ENCODE results near the gene LGALSL. TPM values are rescaled to one million over a fixed set of nuclear protein-coding genes. Genes with fewer than 3 reads are reported as not detected.

The LGALSL gene
- total RNA-seq, 1 donor, result 3.6 TPM

GRCh38 chr2:64501946-64502345 is 48.0 kb downstream of the LGALSL start:
- no peaks in the 10 kb centered on the region for H3K36me3 ChIP-seq (ENCODE audit: insufficient read depth, low read length)
- no peak for TF ChIP-seq CTCF (IDR thresholded peaks at IDR 0.05; ENCODE audit: extremely low read depth, low read depth, low read length)

GRCh38 chr2:64502860-64503259 is 48.9 kb downstream of the LGALSL start:
- no peak overlapping the region for H3K27ac ChIP-seq (ENCODE audit: low read depth, low read length)
- H3K4me1 ChIP-seq (ENCODE audit: insufficient read depth, low read length), result no peaks in the 10 kb centered on the region
- H3K79me2 ChIP-seq (ENCODE audit: insufficient read depth, low read length), result no peaks in the 10 kb centered on the region
- no peak overlapping the region for H2AFZ ChIP-seq (ENCODE audit: low read length)
- H3K36me3 ChIP-seq (ENCODE audit: insufficient read depth, low read length), result no peaks in the 10 kb centered on the region
- peaks cover 61% of the 10 kb centered on the region for H3K27me3 ChIP-seq (ENCODE audit: insufficient read depth, low read length)
- no peaks in the 10 kb centered on the region for H3K9me3 ChIP-seq (ENCODE audit: low read depth, low read length)
- DNase-seq (ENCODE audit: insufficient read length, low spot score, missing footprints), result no peak
- no peak overlapping the region for H3K4me2 ChIP-seq (ENCODE audit: insufficient read depth, low read length)
- TF ChIP-seq CTCF (IDR thresholded peaks at IDR 0.05; ENCODE audit: extremely low read depth, low read depth, low read length), result no peak
- no peak overlapping the region for H3K4me3 ChIP-seq (ENCODE audit: insufficient read depth, low read length)
- no peaks in the 10 kb centered on the region for H4K20me1 ChIP-seq (ENCODE audit: insufficient read depth, low read length)

More at GRCh38 chr2:64501946-64502345, 48.0 kb downstream of the LGALSL start:
- Histone ChIP-seq H4K20me1 (ENCODE audit: insufficient read depth, low read length) (no peaks in the 10 kb centered on the region), H3K4me2 (ENCODE audit: insufficient read depth, low read length) (no peak overlapping the region), H3K4me1 (ENCODE audit: insufficient read depth, low read length) (no peaks in the 10 kb centered on the region), H3K27ac (ENCODE audit: low read depth, low read length) (no peak overlapping the region), H3K79me2 (ENCODE audit: insufficient read depth, low read length) (no peaks in the 10 kb centered on the region), H3K27me3 (ENCODE audit: insufficient read depth, low read length) (peaks cover 62% of the 10 kb centered on the region), H3K4me3 (ENCODE audit: insufficient read depth, low read length) (no peak overlapping the region), H2AFZ (ENCODE audit: low read length) (no peak overlapping the region), H3K9me3 (ENCODE audit: low read depth, low read length) (no peaks in the 10 kb centered on the region)
- DNase-seq (ENCODE audit: insufficient read length, low spot score, missing footprints), result no peak

GRCh38 chr2:64504774-64505720 is 51.1 kb downstream of the LGALSL start:
- Histone ChIP-seq H3K27ac (ENCODE audit: low read depth, low read length) (no peak overlapping the region), H3K9me3 (ENCODE audit: low read depth, low read length) (no peaks in the 10 kb centered on the region), H3K4me1 (ENCODE audit: insufficient read depth, low read length) (no peaks in the 10 kb centered on the region), H3K79me2 (ENCODE audit: insufficient read depth, low read length) (no peaks in the 10 kb centered on the region), H2AFZ (ENCODE audit: low read length) (no peak overlapping the region), H4K20me1 (ENCODE audit: insufficient read depth, low read length) (no peaks in the 10 kb centered on the region), H3K4me2 (ENCODE audit: insufficient read depth, low read length) (no peak overlapping the region), H3K27me3 (ENCODE audit: insufficient read depth, low read length) (peaks cover 50% of the 10 kb centered on the region), H3K36me3 (ENCODE audit: insufficient read depth, low read length) (no peaks in the 10 kb centered on the region), H3K4me3 (ENCODE audit: insufficient read depth, low read length) (no peak overlapping the region)
- no peak for DNase-seq (ENCODE audit: insufficient read length, low spot score, missing footprints)
- no peak for TF ChIP-seq CTCF (IDR thresholded peaks at IDR 0.05; ENCODE audit: extremely low read depth, low read depth, low read length)

- H3K4me2 ChIP-seq (ENCODE audit: insufficient read depth, low read length), result no peak overlapping the region
- TF ChIP-seq CTCF (IDR thresholded peaks at IDR 0.05; ENCODE audit: extremely low read depth, low read depth, low read length), result no peak
These were observed 52.7 kb downstream of the LGALSL start for GRCh38 chr2:64506686-64507085.

More at GRCh38 chr2:64506686-64507085, 52.7 kb downstream of the LGALSL start:
- H3K4me1 ChIP-seq (ENCODE audit: insufficient read depth, low read length), result no peaks in the 10 kb centered on the region
- H3K79me2 ChIP-seq (ENCODE audit: insufficient read depth, low read length), result no peaks in the 10 kb centered on the region
- H3K9me3 ChIP-seq (ENCODE audit: low read depth, low read length), result no peaks in the 10 kb centered on the region
- H3K27me3 ChIP-seq (ENCODE audit: insufficient read depth, low read length), result peaks cover 37% of the 10 kb centered on the region
- H2AFZ ChIP-seq (ENCODE audit: low read length), result no peak overlapping the region
- DNase-seq (ENCODE audit: insufficient read length, low spot score, missing footprints), result no peak
- H3K27ac ChIP-seq (ENCODE audit: low read depth, low read length), result no peak overlapping the region
- H3K4me3 ChIP-seq (ENCODE audit: insufficient read depth, low read length), result no peak overlapping the region
- no peaks in the 10 kb centered on the region for H4K20me1 ChIP-seq (ENCODE audit: insufficient read depth, low read length)
- no peaks in the 10 kb centered on the region for H3K36me3 ChIP-seq (ENCODE audit: insufficient read depth, low read length)

Data from osteoblast (primary cell).